NCI-H226 (cell line): ENCODE results near the gene TTLL5.

Source experiments
- DNase-seq: peaks from one replicate; pipeline ENCODE4 v3.0.0-alpha.2; 2015

Gene TTLL5

GRCh38 chr14:75660630-75661498, at the start of gene TTLL5, which contains the start of gene ERG28:
Gene TTLL5, plus strand, starts transcription at chr14:75661246. Its CDS starts 1,904 bp downstream, at chr14:75663150.
Gene ERG28, minus strand, starts transcription at chr14:75660876. Its CDS starts 3,374 bp downstream, at chr14:75657502.
- DNase-seq, result peak; percentile 99

- no peak for DNase-seq
Observed at GRCh38 chr14:75612157-75612556, 48.9 kb upstream of the TTLL5 start.

GRCh38 chr14:75614179-75614578, 46.9 kb upstream of the TTLL5 start:
- DNase-seq, result no peak

GRCh38 chr14:75615200-75615599, 45.8 kb upstream of the TTLL5 start:
- DNase-seq, result no peak

- no peak for DNase-seq
Observed at GRCh38 chr14:75619548-75619947, 41.5 kb upstream of the TTLL5 start.

- DNase-seq, result no peak
Observed at GRCh38 chr14:75625034-75625433, 36.0 kb upstream of the TTLL5 start.

GRCh38 chr14:75626396-75626795, 34.6 kb upstream of the TTLL5 start:
- DNase-seq, result no peak

GRCh38 chr14:75626863-75627262, 34.2 kb upstream of the TTLL5 start:
- DNase-seq, result no peak

GRCh38 chr14:75627406-75627805, 33.6 kb upstream of the TTLL5 start:
- no peak for DNase-seq

- DNase-seq, result no peak
Observed at GRCh38 chr14:75628816-75629215, 32.2 kb upstream of the TTLL5 start.

- no peak for DNase-seq
Observed at GRCh38 chr14:75630695-75631452, 30.2 kb upstream of the TTLL5 start.

GRCh38 chr14:75631453-75631831, 29.6 kb upstream of the TTLL5 start:
- no peak for DNase-seq

- DNase-seq, result no peak
Observed at GRCh38 chr14:75634848-75635247, 26.2 kb upstream of the TTLL5 start.

GRCh38 chr14:75636100-75636692, 24.9 kb upstream of the TTLL5 start:
- DNase-seq, result no peak

- DNase-seq, result no peak
Observed at GRCh38 chr14:75640876-75641275, 20.2 kb upstream of the TTLL5 start.

- no peak for DNase-seq
Observed at GRCh38 chr14:75643985-75644384, 17.1 kb upstream of the TTLL5 start.

GRCh38 chr14:75645056-75645455, 16.0 kb upstream of the TTLL5 start:
- DNase-seq, result no peak

GRCh38 chr14:75646762-75647161, 14.3 kb upstream of the TTLL5 start:
- no peak for DNase-seq

- peak; percentile 13 for DNase-seq
Observed at GRCh38 chr14:75647640-75648039, 13.4 kb upstream of the TTLL5 start.

- peak; percentile 95 for DNase-seq
Observed at GRCh38 chr14:75648066-75648838, 12.8 kb upstream of the TTLL5 start.

- DNase-seq, result no peak
Observed at GRCh38 chr14:75649337-75649736, 11.7 kb upstream of the TTLL5 start.

- DNase-seq, result no peak
Observed at GRCh38 chr14:75649773-75650172, 11.3 kb upstream of the TTLL5 start.
